ENCODE measurements around the gene MYH3.
"Not testable (repeated sequence)": the region's sequence is repeated elsewhere in the genome, so short reads cannot be mapped to it uniquely, and the experiment has no call there.

MYH3 gene

GRCh38 chr17:10657148-10657547 is at the start of gene MYH3:
TSS of gene MYH3 (minus strand) at chr17:10657309. CDS start at chr17:10655064, 2,245 bp downstream.
- DNase-seq (ENCODE audit: low read depth): no peak

- no peak for DNase-seq (ENCODE audit: low read depth)
These were observed 48.6 kb upstream of the MYH3 start for GRCh38 chr17:10705727-10706126.

GRCh38 chr17:10702574-10702973 is 45.5 kb upstream of the MYH3 start:
- peak; percentile 59 for DNase-seq (ENCODE audit: low read depth)

GRCh38 chr17:10699856-10700255 is 42.7 kb upstream of the MYH3 start:
- peak; percentile 30 for DNase-seq (ENCODE audit: low read depth)

GRCh38 chr17:10698096-10698818 is 41.1 kb upstream of the MYH3 start:
- peak; percentile 22 for DNase-seq (ENCODE audit: low read depth)

GRCh38 chr17:10697092-10698081 is 40.3 kb upstream of the MYH3 start, which contains the start of the genes ADPRM and SCO1:
TSS of gene ADPRM (plus strand) at chr17:10697594. CDS start at chr17:10704927, 7,333 bp downstream.
TSS of gene SCO1 (minus strand) at chr17:10697533. CDS start at chr17:10697507, 26 bp downstream.
- peak; percentile 93 for DNase-seq (ENCODE audit: low read depth)

GRCh38 chr17:10695875-10696407 is 38.8 kb upstream of the MYH3 start:
- DNase-seq (ENCODE audit: low read depth): not testable (repeated sequence)

- no peak for DNase-seq (ENCODE audit: low read depth)
These were observed 30.4 kb upstream of the MYH3 start for GRCh38 chr17:10687499-10687898.

- DNase-seq (ENCODE audit: low read depth): peak; percentile 47
These were observed 26.7 kb upstream of the MYH3 start for GRCh38 chr17:10683853-10684252.

GRCh38 chr17:10681866-10682446 is 24.8 kb upstream of the MYH3 start:
- DNase-seq (ENCODE audit: low read depth): peak; percentile 33

- no peak for DNase-seq (ENCODE audit: low read depth)
These were observed 17.6 kb upstream of the MYH3 start for GRCh38 chr17:10674704-10675103.

GRCh38 chr17:10673312-10673711 is 16.2 kb upstream of the MYH3 start:
- DNase-seq (ENCODE audit: low read depth): peak; percentile 76

GRCh38 chr17:10668775-10669174 is 11.7 kb upstream of the MYH3 start:
- DNase-seq (ENCODE audit: low read depth): peak; percentile 75

- DNase-seq (ENCODE audit: low read depth): no peak
These were observed 9.8 kb upstream of the MYH3 start for GRCh38 chr17:10666906-10667305.

GRCh38 chr17:10664571-10664970 is 7.5 kb upstream of the MYH3 start:
- no peak for DNase-seq (ENCODE audit: low read depth)

- DNase-seq (ENCODE audit: low read depth): no peak
These were observed 6.1 kb upstream of the MYH3 start for GRCh38 chr17:10663231-10663630.

GRCh38 chr17:10661437-10661836 is 4.3 kb upstream of the MYH3 start:
- no peak for DNase-seq (ENCODE audit: low read depth)

GRCh38 chr17:10657879-10658278 is 770 bp upstream of the MYH3 start:
- no peak for DNase-seq (ENCODE audit: low read depth)

- DNase-seq (ENCODE audit: low read depth): no peak
These were observed 3.1 kb downstream of the MYH3 start for GRCh38 chr17:10653987-10654386.

- no peak for DNase-seq (ENCODE audit: low read depth)
These were observed 4.0 kb downstream of the MYH3 start for GRCh38 chr17:10652984-10653659.

GRCh38 chr17:10651927-10652326 is 5.2 kb downstream of the MYH3 start:
- no peak for DNase-seq (ENCODE audit: low read depth)

Data from amniotic epithelial cell (primary cell).